DND-41 (cell line): ENCODE data around the gene GORASP1.

Source experiments
- ATAC-seq: fragments of 200-7000 bp; cut with Tn5 transposase; 3 replicates; pipeline ENCODE4 v1.9.1; 2021; ENCODE audit warnings: low read depth; ENCODE audit not compliant: insufficient read depth
- DNase-seq: peaks from one replicate; pipeline ENCODE4 v3.0.0-alpha.2; 2020
- H2AFZ ChIP-seq: 2 replicates; pipeline ENCODE4 v1.6.0; 2012; ENCODE audit warnings: low read depth, low read length
- H3K27ac ChIP-seq: 2 replicates; pipeline ENCODE4 v1.5.1; 2012; ENCODE audit warnings: low read length, inconsistent platforms
- H3K27me3 ChIP-seq: fragments of 200-600 bp; sonication (generic); 2 replicates; pipeline ENCODE4 v1.6.0; 2012; ENCODE audit warnings: low read length, mild to moderate bottlenecking, inconsistent platforms; ENCODE audit not compliant: insufficient read depth, poor library complexity
- H3K36me3 ChIP-seq: 2 replicates; pipeline ENCODE4 v1.5.1; 2012; ENCODE audit warnings: low read length, inconsistent platforms; ENCODE audit not compliant: insufficient read depth
- H3K4me1 ChIP-seq: 2 replicates; pipeline ENCODE4 v1.5.1; 2012; ENCODE audit warnings: mild to moderate bottlenecking, low read length; ENCODE audit not compliant: insufficient read depth
- H3K4me2 ChIP-seq: 2 replicates; pipeline ENCODE4 v1.6.0; 2012; ENCODE audit warnings: mild to moderate bottlenecking, moderate library complexity, low read length, inconsistent platforms; ENCODE audit not compliant: insufficient read depth
- H3K4me3 ChIP-seq, 2 experiments: fragments of 200-600 bp in 1 of 2; shearing (Covaris generic) in 1 of 2; 2 replicates each; pipeline ENCODE4 v1.5.1; 2012 to 2016; ENCODE audit warnings: inconsistent platforms in 2 of 2, low read length in 2 of 2, mild to moderate bottlenecking in 2 of 2, low read depth in 1 of 2, moderate library complexity in 1 of 2
- H3K79me2 ChIP-seq: 2 replicates; pipeline ENCODE4 v1.6.0; 2012; ENCODE audit warnings: low read length, inconsistent platforms; ENCODE audit not compliant: insufficient read depth
- H3K9ac ChIP-seq: 2 replicates; pipeline ENCODE4 v1.6.0; 2012; ENCODE audit warnings: low read depth, mild to moderate bottlenecking, inconsistent platforms, low read length, moderate library complexity
- H3K9me3 ChIP-seq: 2 replicates; pipeline ENCODE4 v1.5.1; 2012; ENCODE audit warnings: low read length, moderate library complexity, mild to moderate bottlenecking, inconsistent platforms; ENCODE audit not compliant: insufficient read depth, severe bottlenecking
- H4K20me1 ChIP-seq: 2 replicates; pipeline ENCODE4 v1.6.0; 2012; ENCODE audit warnings: low read length; ENCODE audit not compliant: insufficient read depth
- CTCF ChIP-seq: IDR thresholded peaks from 2 replicates; pipeline ENCODE4 v1.5.1; 2012; ENCODE audit warnings: borderline replicate concordance, low read length, moderate library complexity, mild to moderate bottlenecking; ENCODE audit not compliant: poor library complexity, severe bottlenecking; ENCODE audit errors: extremely low read depth
- EZH2 ChIP-seq: IDR thresholded peaks from 3 replicates; pipeline ENCODE4 v1.6.1; 2012; ENCODE audit warnings: borderline replicate concordance, low read depth, mild to moderate bottlenecking, moderate library complexity, low read length, inconsistent platforms; ENCODE audit not compliant: severe bottlenecking

GORASP1 gene

GRCh38 chr3:39130693-39131265 lies 23.4 kb upstream of the GORASP1 start:
- Histone ChIP-seq H3K27ac (no peak overlapping the region), H3K9ac (no peak overlapping the region), H3K4me3 (no peak overlapping the region), H3K27me3 (no peaks in the 10 kb centered on the region), H3K9me3 (no peaks in the 10 kb centered on the region), H4K20me1 (no peaks in the 10 kb centered on the region), H3K36me3 (no peaks in the 10 kb centered on the region), H3K4me2 (no peak overlapping the region), H3K4me1 (0 out of 2 replicates have a peak, but pooled peaks cover 7% of the 10 kb centered on the region), H3K79me2 (no peaks in the 10 kb centered on the region), H2AFZ (no peak overlapping the region)
- no peak for ATAC-seq
- no peak for TF ChIP-seq EZH2
- TF ChIP-seq CTCF: no peak
- no peak for DNase-seq

- DNase-seq: no peak
- no peak overlapping the region for H3K4me3 ChIP-seq
Observed at GRCh38 chr3:39130026-39130425, 22.6 kb upstream of the GORASP1 start.

GRCh38 chr3:39128951-39129350 lies 21.5 kb upstream of the GORASP1 start:
- H3K9ac ChIP-seq: no peak overlapping the region

More at GRCh38 chr3:39130026-39130425, 22.6 kb upstream of the GORASP1 start:
- 0 out of 2 replicates have a peak, but pooled peaks cover 7% of the 10 kb centered on the region for H3K4me1 ChIP-seq
- ATAC-seq: no peak
- no peaks in the 10 kb centered on the region for H3K79me2 ChIP-seq
- H3K4me2 ChIP-seq: no peak overlapping the region
- H3K27ac ChIP-seq: no peak overlapping the region
- no peaks in the 10 kb centered on the region for H3K27me3 ChIP-seq
- H3K9me3 ChIP-seq: no peaks in the 10 kb centered on the region
- no peaks in the 10 kb centered on the region for H4K20me1 ChIP-seq
- H3K9ac ChIP-seq: no peak overlapping the region
- no peaks in the 10 kb centered on the region for H3K36me3 ChIP-seq
- H2AFZ ChIP-seq: no peak overlapping the region
- TF ChIP-seq CTCF (no peak), EZH2 (no peak)

More at GRCh38 chr3:39128951-39129350, 21.5 kb upstream of the GORASP1 start:
- Histone ChIP-seq H2AFZ (no peak overlapping the region), H3K27ac (no peak overlapping the region), H3K4me3 (no peak overlapping the region), H3K79me2 (no peaks in the 10 kb centered on the region), H3K27me3 (no peaks in the 10 kb centered on the region), H3K9me3 (no peaks in the 10 kb centered on the region), H4K20me1 (no peaks in the 10 kb centered on the region), H3K4me2 (no peak overlapping the region), H3K4me1 (0 out of 2 replicates have a peak, but pooled peaks cover 7% of the 10 kb centered on the region), H3K36me3 (no peaks in the 10 kb centered on the region)
- ATAC-seq (no peak), DNase-seq (no peak)
- TF ChIP-seq CTCF: no peak
